Measurements from ENCODE around the gene CZIB.
"Not testable (repeated sequence)": the region's sequence is repeated elsewhere in the genome, so short reads cannot be mapped to it uniquely, and the experiment has no call there.

- TF ChIP-seq CTCF (IDR thresholded peaks at IDR 0.05; ENCODE audit: borderline replicate concordance, extremely low read depth, low read length, poor library complexity, severe bottlenecking); EZH2 (IDR thresholded peaks at IDR 0.05; ENCODE audit: borderline replicate concordance, low read depth, low read length, severe bottlenecking): not testable (repeated sequence)
These were observed 14.9 kb downstream of the CZIB start for GRCh38 chr1:53205496-53205895.
